HPDE6-E6E7 (cell line): ENCODE measurements around the gene LGALS14.

Experiments
- DNase-seq: peaks from one replicate; pipeline ENCODE4 v3.0.0; 2011; ENCODE audit warnings: missing footprints; ENCODE audit errors: extremely low spot score

The LGALS14 gene

DNA sequence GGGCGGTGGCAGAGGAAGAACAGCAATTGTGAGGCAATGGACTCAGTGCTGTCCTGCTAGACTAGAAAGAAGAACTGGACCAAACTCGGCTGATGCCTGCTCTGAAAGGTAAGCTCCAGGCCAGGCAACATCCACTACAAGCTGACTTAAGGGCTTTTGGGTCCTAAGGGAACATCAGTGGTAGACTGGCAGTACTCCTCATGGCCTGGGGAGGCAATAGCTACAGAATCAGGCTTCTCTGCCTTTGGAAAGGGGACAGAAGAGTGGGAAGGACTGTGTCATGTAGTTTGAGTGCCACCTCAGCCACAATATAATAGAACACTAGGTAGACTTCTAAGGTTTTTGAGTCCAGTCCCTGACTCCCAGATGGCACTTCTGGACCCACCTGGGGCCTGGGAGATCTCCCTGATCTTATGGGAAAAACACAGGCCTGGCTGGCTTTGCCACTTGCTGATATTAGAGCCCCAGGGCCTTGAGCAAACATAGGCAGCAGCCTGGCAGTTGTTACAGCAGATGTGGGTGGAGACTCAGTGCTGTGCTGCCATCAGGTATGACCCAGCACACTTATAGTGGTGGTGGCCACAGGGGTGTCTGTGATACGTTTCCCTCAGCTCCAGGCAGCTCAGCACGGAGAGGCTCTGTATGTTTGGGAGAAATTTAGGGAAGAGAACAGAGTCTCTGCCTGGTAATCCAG, 42.7 kb downstream of the LGALS14 start:
- DNase-seq: no peak

DNA sequence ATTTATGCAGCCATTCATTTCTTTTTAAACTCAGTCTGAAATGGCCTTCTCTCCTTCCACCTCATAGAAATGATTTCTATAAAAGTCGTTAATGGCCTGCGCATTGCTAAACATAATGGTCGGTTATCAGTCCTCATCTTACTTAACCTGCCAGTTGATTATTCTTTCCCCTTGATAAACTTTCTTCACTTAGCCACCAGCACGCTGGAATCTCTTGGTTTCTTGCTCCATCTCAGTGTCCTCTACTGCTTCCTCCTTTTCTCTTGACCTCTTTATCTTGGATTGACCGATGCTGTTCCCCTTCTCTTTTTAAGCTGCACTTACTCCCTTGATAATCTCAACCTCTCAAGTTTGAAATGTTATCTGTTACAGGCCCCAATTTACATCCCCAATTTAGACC, 45.7 kb downstream of the LGALS14 start:
- DNase-seq: no peak

DNA sequence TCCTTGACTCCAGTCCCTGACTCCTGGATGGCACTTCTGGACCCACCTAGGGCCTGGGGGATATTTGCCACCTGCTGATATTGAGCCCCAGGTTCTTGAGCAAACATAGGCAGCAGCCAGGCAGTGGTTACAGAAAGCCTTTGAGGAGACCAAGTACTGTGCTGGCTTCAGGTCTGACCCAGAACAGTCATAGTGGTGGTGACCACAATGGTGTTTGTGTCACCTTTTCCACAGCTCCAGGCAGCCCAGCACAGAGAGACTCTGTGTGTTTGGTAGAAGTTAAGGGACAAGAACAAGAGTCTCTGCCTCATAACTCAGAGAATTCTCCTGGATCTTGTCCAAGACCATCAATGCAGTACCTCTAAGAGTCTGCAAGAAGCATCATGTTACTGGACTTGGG, 48.1 kb downstream of the LGALS14 start:
- DNase-seq: no peak

DNA sequence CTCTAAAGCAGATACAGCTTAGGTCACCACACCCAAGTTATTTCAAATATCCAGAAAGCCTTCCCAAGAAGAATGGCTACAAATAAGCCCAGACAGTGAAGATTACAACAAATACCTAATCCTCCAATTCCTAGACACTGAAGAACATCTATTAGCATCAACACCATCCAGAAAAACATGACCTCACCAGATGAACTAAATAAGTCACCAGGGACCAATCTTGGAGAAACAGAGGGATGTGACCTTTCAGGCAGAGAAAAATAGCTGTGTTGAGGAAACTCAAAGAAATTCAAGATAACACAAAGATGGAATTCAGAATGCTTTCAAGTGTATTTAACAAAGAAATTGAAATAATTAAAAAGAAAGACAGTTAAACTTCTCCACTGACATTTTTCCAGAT, 48.5 kb downstream of the LGALS14 start:
- no peak for DNase-seq

DNA sequence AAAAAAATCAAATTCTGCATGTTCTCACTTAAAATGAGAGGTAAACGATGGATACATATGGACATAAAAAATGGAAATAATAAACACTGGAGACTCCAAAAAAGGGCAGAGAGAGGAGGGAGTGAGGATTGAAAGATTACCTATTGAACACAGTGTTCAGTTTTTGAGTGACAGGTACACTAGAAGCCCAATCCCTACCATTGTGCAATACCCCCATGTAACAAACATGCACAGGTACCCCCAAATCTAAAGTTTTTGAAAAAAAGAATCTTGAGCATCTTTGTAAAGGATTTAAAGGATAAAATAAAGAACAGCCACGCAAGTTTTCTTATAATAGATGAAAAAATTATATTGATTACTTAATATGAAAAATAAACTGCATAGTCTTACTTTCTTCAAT, 50.3 kb downstream of the LGALS14 start:
- no peak for DNase-seq

DNA sequence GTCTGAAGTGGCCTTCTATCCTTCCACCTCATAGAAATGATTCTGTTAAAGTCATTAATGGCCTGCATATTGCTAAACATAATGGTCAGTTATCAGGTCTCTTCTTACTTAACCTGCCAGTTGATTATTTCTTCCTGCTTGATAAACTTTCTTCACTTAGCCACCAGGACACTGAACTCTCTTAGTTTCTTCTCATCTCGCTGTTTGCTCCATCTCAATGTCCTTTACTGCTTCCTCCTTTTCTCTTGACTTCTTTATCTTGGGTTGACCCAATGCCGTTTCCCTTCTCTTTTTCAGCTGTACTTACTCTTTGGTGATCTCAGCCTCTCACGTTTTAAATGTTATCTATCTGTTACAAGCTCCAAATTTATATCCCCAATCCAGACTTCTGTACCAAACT, 50.7 kb downstream of the LGALS14 start:
- no peak for DNase-seq
